HG02588 (cell line): ENCODE results near the gene NRG2.

Experiments used
- ATAC-seq: cut with Tn5 transposase; IDR thresholded peaks from one replicate; pipeline ENCODE4 v1.9.1; 2021; ENCODE audit warnings: mild to moderate bottlenecking, moderate library complexity; ENCODE audit not compliant: unreplicated experiment

NRG2 gene

GRCh38 chr5:139975306-139975705 lies 67.8 kb downstream of the NRG2 start:
- ATAC-seq = no peak

GRCh38 chr5:139974661-139975060 lies 68.4 kb downstream of the NRG2 start:
- no peak for ATAC-seq

- ATAC-seq = no peak
These were observed 71.8 kb downstream of the NRG2 start for GRCh38 chr5:139971202-139971725.

GRCh38 chr5:139969318-139969717 lies 73.8 kb downstream of the NRG2 start:
- ATAC-seq = no peak

- peak; percentile 84 for ATAC-seq
These were observed 74.4 kb downstream of the NRG2 start for GRCh38 chr5:139968547-139969261.

- ATAC-seq = no peak
These were observed 75.7 kb downstream of the NRG2 start for GRCh38 chr5:139967353-139967752.

- no peak for ATAC-seq
These were observed 76.2 kb downstream of the NRG2 start for GRCh38 chr5:139966856-139967255.

GRCh38 chr5:139964994-139965565 lies 78.0 kb downstream of the NRG2 start:
- no peak for ATAC-seq

GRCh38 chr5:139964266-139964993 lies 78.7 kb downstream of the NRG2 start:
- no peak for ATAC-seq

- no peak for ATAC-seq
These were observed 80.7 kb downstream of the NRG2 start for GRCh38 chr5:139962445-139962844.

- ATAC-seq = peak; percentile 53
These were observed 81.5 kb downstream of the NRG2 start for GRCh38 chr5:139961435-139962157.

- ATAC-seq = peak; percentile 86
These were observed 82.2 kb downstream of the NRG2 start for GRCh38 chr5:139960723-139961383.

GRCh38 chr5:139958432-139959148 lies 84.5 kb downstream of the NRG2 start:
- ATAC-seq = no peak

GRCh38 chr5:139956342-139956741 lies 86.8 kb downstream of the NRG2 start:
- no peak for ATAC-seq

- no peak for ATAC-seq
These were observed 87.4 kb downstream of the NRG2 start for GRCh38 chr5:139955616-139956273.

GRCh38 chr5:139955053-139955605 lies 88.0 kb downstream of the NRG2 start:
- no peak for ATAC-seq

GRCh38 chr5:139954462-139954861 lies 88.6 kb downstream of the NRG2 start:
- no peak for ATAC-seq

- ATAC-seq = no peak
These were observed 89.1 kb downstream of the NRG2 start for GRCh38 chr5:139954022-139954421.

- ATAC-seq = no peak
These were observed 90.5 kb downstream of the NRG2 start for GRCh38 chr5:139952574-139952973.
